HepG2 (cell line): ENCODE measurements around the gene MAVS. TPM values are rescaled to one million over a fixed set of nuclear protein-coding genes. Genes with fewer than 3 reads are reported as not detected.

Source experiments
- CCAR2 ChIP-seq: fragments of 200-400 bp; formaldehyde crosslinking; optimal IDR thresholded peaks from 2 replicates; pipeline ENCODE3; 2018; ENCODE audit warnings: low read depth, mild to moderate bottlenecking, low read length, moderate library complexity
- CENPBD1 ChIP-seq: sonication (generic); formaldehyde crosslinking; IDR thresholded peaks from 2 replicates; pipeline ENCODE4 v1.8.0; 2022; ENCODE audit warnings: missing genetic modification reagents, low read depth, mild to moderate bottlenecking, borderline replicate concordance
- GRHL1 ChIP-seq: sonication (generic); formaldehyde crosslinking; conservative IDR thresholded peaks from 2 replicates; pipeline ENCODE4 v1.8.0; 2022; ENCODE audit warnings: missing genetic modification reagents
- KDM4B ChIP-seq: sonication (generic); formaldehyde crosslinking; IDR thresholded peaks from 2 replicates; pipeline ENCODE4 v1.4.0; 2020; ENCODE audit warnings: missing genetic modification reagents
- KIAA2018 ChIP-seq: sonication (generic); formaldehyde crosslinking; IDR thresholded peaks from 2 replicates; pipeline ENCODE4 v1.5.0; 2020; ENCODE audit warnings: mild to moderate bottlenecking, missing genetic modification reagents, borderline replicate concordance
- LRRFIP1 ChIP-seq: sonication (generic); formaldehyde crosslinking; conservative IDR thresholded peaks from 2 replicates; pipeline ENCODE4 v1.4.0; 2020; ENCODE audit warnings: missing genetic modification reagents
- MEF2D ChIP-seq: sonication (generic); formaldehyde crosslinking; IDR thresholded peaks from 2 replicates; pipeline ENCODE4 v1.5.1; 2020; ENCODE audit warnings: mild to moderate bottlenecking, missing genetic modification reagents
- TMF1 ChIP-seq: sonication (generic); formaldehyde crosslinking; IDR thresholded peaks from 2 replicates; pipeline ENCODE4 v1.8.1; 2022; ENCODE audit warnings: low read depth, missing genetic modification reagents
- ZBTB42 ChIP-seq: sonication (generic); formaldehyde crosslinking; IDR thresholded peaks from 2 replicates; pipeline ENCODE4 v1.5.0; 2020; ENCODE audit warnings: mild to moderate bottlenecking, missing genetic modification reagents
- ZFP62 ChIP-seq: sonication (generic); formaldehyde crosslinking; IDR thresholded peaks from 2 replicates; pipeline ENCODE4 v1.4.0; 2020; ENCODE audit warnings: missing genetic modification reagents
- ZNF331 ChIP-seq: sonication (generic); formaldehyde crosslinking; IDR thresholded peaks from 2 replicates; pipeline ENCODE4 v1.4.0; 2020; ENCODE audit warnings: missing genetic modification reagents
- ZNF597 ChIP-seq: sonication (generic); formaldehyde crosslinking; IDR thresholded peaks from 2 replicates; pipeline ENCODE4 v1.5.0; 2020; ENCODE audit warnings: missing genetic modification reagents
- ZNF761 ChIP-seq: sonication (generic); formaldehyde crosslinking; conservative IDR thresholded peaks from 2 replicates; pipeline ENCODE4 v1.4.0; 2020; ENCODE audit warnings: mild to moderate bottlenecking, missing genetic modification reagents
- ZNF879 ChIP-seq: sonication (generic); formaldehyde crosslinking; IDR thresholded peaks from 2 replicates; pipeline ENCODE4 v1.8.1; 2023; ENCODE audit warnings: missing genetic modification reagents
- polyA plus RNA-seq, 8 experiments: library from polyadenylated mRNA; depleted of rRNA in 3 of 8; stranded (reverse) in 7 of 8; unstranded in 1 of 8; fragments of >200 nt; fragmentation: Illumina TruSeq in 4 of 8; extraction: Trizol in 4 of 8; gene quantifications; 2 replicates each; pipeline versions ENCODE4 v1.2.1 to v1.2.3, GENCODE V29; 2011 to 2016; ENCODE audit warnings: low read depth in 4 of 8, missing spikeins in 1 of 8, mixed read lengths in 1 of 8; ENCODE audit not compliant: insufficient read depth in 1 of 8
- total RNA-seq, 5 experiments: library from RNA; depleted of rRNA; stranded (reverse); fragments of >200 nt; fragmentation: Illumina TruSeq; extraction: Trizol; gene quantifications; 2 replicates each; pipeline ENCODE4 v1.2.3, GENCODE V29; 2016; ENCODE audit warnings: low read depth in 1 of 5

The MAVS gene
- total and polyA plus RNA-seq, 2 of the 13 experiments (the other 11 are each of a cell fraction or from before 2014, with no cell fraction given) = 27.3 to 36.6 TPM

- TF ChIP-seq ZFP62 (CRISPR knock-in tag) (no peak), CENPBD1 (CRISPR knock-in tag) (no peak), GRHL1 (CRISPR knock-in tag) (no peak), ZNF879 (CRISPR knock-in tag) (no peak; the same call in 1 of the 2 replicates), MEF2D (peak; percentile 93), KDM4B (CRISPR knock-in tag) (peak; percentile 92; the same call in 1 of the 2 replicates), ZNF597 (no peak), ZNF761 (CRISPR knock-in tag) (peak; percentile 92), TMF1 (CRISPR knock-in tag) (peak; percentile 86), KIAA2018 (CRISPR knock-in tag) (no peak), ZNF331 (CRISPR knock-in tag) (peak; percentile 91), ZBTB42 (peak; percentile 97), LRRFIP1 (0 out of 2 replicates have a peak, but pooled peaks have one; percentile 14), CCAR2 (no peak)
These were observed 35.0 kb upstream of the MAVS start (continued) for GRCh38 chr20:3811467-3812258.
